Activated CD4-positive, alpha-beta T cell treated with anti-CD3 and anti-CD28 coated beads for 1 hour (primary cell): Measurements from ENCODE around the gene SMARCA5.

ENCODE experiments used
- DNase-seq: peaks from one replicate; pipeline ENCODE4 v3.0.0-alpha.2; 2020

The SMARCA5 gene

DNA sequence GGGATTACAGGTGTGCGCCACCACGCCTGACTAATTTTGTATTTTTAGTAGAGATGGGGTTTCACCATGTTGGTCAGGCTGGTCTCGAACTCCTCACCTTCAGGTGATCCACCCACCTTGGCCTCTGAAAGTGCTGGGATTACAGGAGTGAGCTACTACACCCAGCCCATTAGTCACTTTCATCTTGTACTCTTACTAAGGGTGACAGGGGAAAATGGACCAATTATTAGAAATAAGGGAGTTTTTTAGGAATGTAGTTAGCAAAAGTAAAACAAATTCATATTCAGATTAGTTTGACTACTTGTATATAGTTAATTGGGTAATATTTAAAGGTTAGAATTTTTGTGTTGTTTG is 26.1 kb downstream of the SMARCA5 start:
- DNase-seq: no peak

GRCh38 chr4:143549928-143550327 is 36.4 kb downstream of the SMARCA5 start:
- DNase-seq: no peak

DNA sequence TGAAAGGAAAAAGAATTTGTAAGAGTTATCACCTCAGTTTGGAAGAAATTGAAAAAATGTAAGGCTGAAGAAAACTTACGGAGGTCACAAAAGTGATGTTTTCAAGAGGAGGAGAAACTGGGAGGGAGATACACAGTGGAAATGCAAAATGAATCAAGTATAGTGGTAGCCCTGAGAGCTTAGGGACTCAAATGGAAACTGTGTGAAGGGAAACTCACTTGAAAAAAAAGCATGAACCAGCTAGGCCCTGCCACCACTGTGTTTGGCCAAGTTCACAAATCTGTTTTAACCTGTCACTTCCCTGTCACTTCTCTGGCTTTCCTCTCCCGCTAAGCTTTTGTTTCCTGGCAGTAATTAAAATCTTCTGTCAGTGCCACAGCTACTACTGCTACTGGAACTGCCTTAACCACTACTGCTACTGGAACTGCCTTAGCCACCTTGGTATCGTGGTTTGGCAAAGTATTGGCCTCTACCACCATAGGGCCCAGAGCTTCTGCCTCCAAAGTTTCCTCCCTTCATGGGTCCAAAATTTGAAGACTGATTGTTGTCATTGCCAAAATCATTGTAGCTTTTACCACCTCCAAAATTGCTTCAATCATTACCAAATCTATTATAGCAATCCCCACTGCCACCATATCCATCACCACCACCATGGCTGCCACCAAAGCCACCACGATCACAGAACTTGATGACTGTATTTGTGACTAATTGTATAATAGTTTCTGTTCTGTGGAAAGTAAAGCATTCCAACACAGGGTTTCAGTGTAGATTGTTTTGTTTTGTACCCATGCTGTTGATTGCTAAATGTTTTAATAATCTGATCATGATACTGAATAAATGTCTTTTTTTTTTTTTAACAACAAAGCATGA is 41.5 kb downstream of the SMARCA5 start:
- no peak for DNase-seq

DNA sequence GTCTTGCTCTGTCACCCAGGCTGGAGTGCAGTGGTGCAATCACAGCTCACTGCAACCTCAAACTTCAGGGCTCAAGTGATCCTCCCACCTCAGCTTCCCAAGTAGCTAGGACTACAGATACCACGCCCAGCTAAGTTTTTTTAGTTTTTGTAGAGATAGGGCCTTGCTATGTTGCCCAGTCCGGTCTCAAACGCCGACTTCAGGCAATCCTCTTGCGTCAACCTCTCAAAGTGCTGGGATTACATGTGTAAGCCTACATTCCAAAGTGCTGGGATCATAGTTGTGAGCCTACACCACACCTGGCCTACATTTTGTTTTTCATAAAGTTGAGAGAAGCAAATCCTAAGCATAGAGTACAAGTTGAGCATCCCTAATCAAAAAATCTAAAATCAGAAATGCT is 42.2 kb downstream of the SMARCA5 start:
- no peak for DNase-seq

DNA sequence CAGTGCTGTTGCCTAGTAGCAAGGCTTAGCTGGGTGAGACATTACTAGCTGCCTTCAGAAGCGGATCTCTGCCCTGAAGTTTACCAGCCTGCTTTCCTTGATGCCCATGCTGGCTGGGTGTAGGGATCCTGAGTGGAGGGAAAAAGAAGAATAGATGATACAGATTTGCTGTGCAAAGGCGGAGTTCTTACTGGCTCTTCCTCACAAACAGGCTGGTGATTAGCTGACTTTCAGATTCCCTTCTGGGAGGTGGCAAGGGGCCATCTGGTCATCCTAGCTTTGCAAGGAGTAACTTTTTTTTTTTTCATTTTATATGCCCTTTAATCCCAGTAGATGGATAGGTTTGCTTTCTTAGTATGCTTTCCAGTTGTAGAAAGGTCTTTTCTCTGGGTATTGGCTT is 44.8 kb downstream of the SMARCA5 start:
- DNase-seq: no peak

DNA sequence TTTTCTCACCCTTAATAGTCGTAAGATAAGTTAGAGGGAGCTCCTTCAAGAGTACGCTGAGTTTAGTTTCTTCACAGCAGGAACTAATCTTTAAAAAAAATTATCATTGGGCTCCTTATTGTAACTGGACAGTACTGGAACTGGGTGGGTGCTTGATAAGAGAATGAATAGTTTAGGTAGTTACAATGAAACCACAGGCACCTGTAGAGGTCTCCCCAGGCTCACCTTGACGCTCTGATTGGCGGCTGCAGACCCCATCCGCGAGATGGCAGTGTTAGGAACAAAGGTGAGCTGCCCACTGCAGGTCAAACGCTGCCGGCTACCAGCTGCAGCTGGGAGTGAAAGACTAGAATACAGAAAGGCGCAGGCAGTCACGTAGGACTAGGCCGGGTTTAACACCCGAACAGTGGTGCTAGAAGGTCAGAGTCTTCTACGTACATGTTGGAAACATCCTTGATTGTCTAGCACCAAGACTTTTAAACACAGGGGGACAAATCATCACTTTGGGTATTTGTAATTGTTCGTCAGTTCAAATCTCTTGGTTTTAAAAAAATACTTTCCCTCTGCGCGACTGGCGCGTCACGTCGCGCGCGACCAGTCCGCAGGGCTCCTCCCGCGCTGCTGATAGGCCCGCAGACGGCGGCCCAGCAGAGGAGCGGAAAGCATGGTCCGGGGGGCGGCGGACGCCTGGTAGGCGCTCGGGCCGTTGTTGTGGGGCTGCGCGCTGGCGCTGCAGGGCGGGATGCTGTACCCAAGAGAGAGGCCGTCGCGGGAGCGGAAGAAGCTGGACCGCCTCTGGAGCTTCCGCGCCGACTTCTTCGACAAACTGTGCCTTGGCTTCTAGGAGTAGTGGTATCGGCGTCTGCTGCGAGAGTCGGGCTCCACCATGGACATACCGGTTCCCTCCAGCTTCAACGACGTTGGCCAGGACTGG is 45.6 kb downstream of the SMARCA5 start:
- DNase-seq: peak; percentile 68

GRCh38 chr4:143559757-143560147 is 46.2 kb downstream of the SMARCA5 start:
- peak; percentile 21 for DNase-seq

- DNase-seq: no peak
Observed at GRCh38 chr4:143564472-143564871, 51.0 kb downstream of the SMARCA5 start.

GRCh38 chr4:143575331-143575730 is 61.8 kb downstream of the SMARCA5 start:
- no peak for DNase-seq

GRCh38 chr4:143581331-143581946 is 67.9 kb downstream of the SMARCA5 start:
- DNase-seq: no peak

GRCh38 chr4:143585548-143585947 is 72.0 kb downstream of the SMARCA5 start:
- no peak for DNase-seq

- no peak for DNase-seq
Observed at GRCh38 chr4:143586080-143586479, 72.6 kb downstream of the SMARCA5 start.

- DNase-seq: no peak
Observed at GRCh38 chr4:143587703-143588102, 74.2 kb downstream of the SMARCA5 start.

GRCh38 chr4:143597276-143597675 is 83.8 kb downstream of the SMARCA5 start:
- no peak for DNase-seq

DNA sequence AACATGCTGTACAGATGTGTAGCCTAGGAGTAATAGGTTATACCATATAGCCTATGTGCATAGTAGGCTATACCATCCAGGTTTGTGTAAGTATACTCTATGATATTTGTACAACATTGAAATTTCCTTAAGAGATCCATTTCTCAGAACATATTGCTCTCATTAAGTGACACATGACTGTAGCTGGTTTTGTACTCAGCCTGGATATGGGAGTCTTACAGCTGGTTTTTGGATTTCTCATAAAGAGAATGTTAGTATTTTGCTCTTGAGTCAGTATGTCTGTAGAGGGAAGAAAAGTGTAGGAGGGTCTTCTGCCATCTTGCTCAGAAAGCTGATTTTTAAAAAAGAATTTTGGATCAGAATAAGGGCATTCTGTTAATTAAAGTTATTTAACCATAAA is 85.3 kb downstream of the SMARCA5 start:
- no peak for DNase-seq

DNA sequence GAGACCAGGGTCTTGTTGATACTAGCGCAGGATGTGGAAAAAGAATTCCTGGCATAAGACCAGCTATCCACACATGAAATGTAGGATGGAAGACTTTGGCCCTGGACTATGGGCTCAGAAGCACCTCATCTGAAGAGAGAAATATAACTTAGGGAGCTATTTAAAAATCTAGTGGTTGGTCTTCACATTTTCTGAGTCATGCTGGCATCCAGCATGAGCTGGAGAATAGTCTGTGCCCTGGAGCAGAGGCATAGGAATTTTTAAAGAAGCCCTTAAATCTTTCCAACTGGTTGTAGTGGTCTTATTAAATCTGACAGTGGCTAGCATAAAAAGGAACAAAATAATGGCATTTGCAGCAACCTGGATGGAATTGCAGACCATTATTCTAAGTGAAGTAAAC is 86.3 kb downstream of the SMARCA5 start:
- no peak for DNase-seq

DNA sequence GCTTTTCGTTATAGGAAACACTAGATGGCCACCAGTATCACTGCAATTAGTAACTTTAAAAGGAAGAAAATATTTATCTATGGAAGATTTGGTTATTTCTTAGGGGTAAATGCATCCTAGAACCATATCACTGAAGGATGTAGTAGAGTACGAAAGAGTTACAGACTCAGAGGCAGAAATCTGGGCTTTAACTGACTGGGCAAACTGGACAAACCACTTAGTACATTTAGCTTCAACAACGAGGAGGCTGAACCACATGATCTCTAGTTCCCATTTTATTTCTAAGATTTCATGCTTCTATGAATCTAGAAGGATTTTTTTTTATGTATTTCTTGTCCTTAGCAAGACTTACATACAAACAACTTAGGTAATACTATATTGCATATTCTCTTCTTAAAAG is 93.0 kb downstream of the SMARCA5 start:
- no peak for DNase-seq
